HepG2 (cell line): ENCODE results near the gene NIP7.

ENCODE experiments used
- BCLAF1 ChIP-seq: fragments of 450-650 bp; IDR thresholded peaks from 2 replicates; pipeline ENCODE4 v1.6.1; 2017; ENCODE audit warnings: mild to moderate bottlenecking
- CTCF ChIP-seq: sonication (generic); formaldehyde crosslinking; IDR thresholded peaks from 2 replicates; pipeline ENCODE4 v1.5.0; 2020; ENCODE audit warnings: mild to moderate bottlenecking, missing genetic modification reagents, moderate library complexity
- FOXA3 ChIP-seq: IDR thresholded peaks from 2 replicates; pipeline ENCODE4 v1.6.1; 2016; ENCODE audit warnings: missing genetic modification reagents, missing compliant biosample characterization
- HCFC1 ChIP-seq: fragments of 150-350 bp; IDR thresholded peaks from 2 replicates; pipeline ENCODE4 v1.6.1; 2014; ENCODE audit warnings: low read depth, low read length
- MEF2D ChIP-seq: sonication (generic); formaldehyde crosslinking; IDR thresholded peaks from 2 replicates; pipeline ENCODE4 v1.5.1; 2020; ENCODE audit warnings: mild to moderate bottlenecking, missing genetic modification reagents
- PCBP1 ChIP-seq: fragments of 200-400 bp; formaldehyde crosslinking; IDR thresholded peaks from 2 replicates; pipeline ENCODE4 v1.6.1; 2017; ENCODE audit warnings: mild to moderate bottlenecking, low read depth, low read length, borderline replicate concordance
- POLR2AphosphoS2 ChIP-seq: IDR thresholded peaks from 2 replicates; pipeline ENCODE4 v1.6.1; 2011; ENCODE audit warnings: low read depth, low read length, improper control_type of control experiment
- RCOR2 ChIP-seq: IDR thresholded peaks from 2 replicates; pipeline ENCODE4 v1.6.1; 2016; ENCODE audit warnings: missing biosample characterization, missing genetic modification reagents
- RXRA ChIP-seq: sonication (generic); formaldehyde crosslinking; IDR thresholded peaks from 2 replicates; pipeline ENCODE4 v1.5.1; 2020; ENCODE audit warnings: missing genetic modification reagents
- ZNF256 ChIP-seq: sonication (generic); formaldehyde crosslinking; conservative IDR thresholded peaks from 2 replicates; pipeline ENCODE4 v1.4.0; 2020; ENCODE audit warnings: missing genetic modification reagents
- TF ChIP-seq, protein P1 (sequence below): sonication (generic); formaldehyde crosslinking; IDR thresholded peaks from 2 replicates; pipeline ENCODE4 v1.5.0; 2020; ENCODE audit warnings: missing genetic modification reagents
- TF ChIP-seq, protein P2 (sequence below): sonication (generic); formaldehyde crosslinking; IDR thresholded peaks from 2 replicates; pipeline ENCODE4 v1.4.0; 2020; ENCODE audit warnings: missing genetic modification reagents

DNA sequence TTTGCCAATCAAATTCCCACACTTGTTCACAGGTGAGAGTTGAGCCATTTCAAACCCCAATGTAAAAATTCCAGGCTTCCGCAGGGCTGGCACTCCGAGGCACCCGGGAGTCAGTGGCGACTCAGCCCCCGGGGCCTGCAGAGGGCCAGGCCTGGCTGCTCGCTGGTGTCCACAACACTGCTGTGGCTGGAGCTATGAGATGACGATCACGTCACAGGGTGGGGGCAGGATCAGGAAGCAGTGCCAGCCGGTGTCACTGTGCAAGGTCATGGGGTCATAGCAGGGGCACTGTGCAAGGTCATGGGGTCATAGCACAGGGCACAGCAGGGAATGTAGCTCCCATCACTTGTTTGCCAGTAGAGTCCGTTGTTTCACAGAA, 20.7 kb upstream of the NIP7 start:
- TF ChIP-seq HCFC1, result no peak
- no peak for TF ChIP-seq MEF2D
- no peak for TF ChIP-seq FOXA3 (CRISPR knock-in tag)
- no peak for TF ChIP-seq CTCF (CRISPR knock-in tag)
- TF ChIP-seq, protein P1, sequence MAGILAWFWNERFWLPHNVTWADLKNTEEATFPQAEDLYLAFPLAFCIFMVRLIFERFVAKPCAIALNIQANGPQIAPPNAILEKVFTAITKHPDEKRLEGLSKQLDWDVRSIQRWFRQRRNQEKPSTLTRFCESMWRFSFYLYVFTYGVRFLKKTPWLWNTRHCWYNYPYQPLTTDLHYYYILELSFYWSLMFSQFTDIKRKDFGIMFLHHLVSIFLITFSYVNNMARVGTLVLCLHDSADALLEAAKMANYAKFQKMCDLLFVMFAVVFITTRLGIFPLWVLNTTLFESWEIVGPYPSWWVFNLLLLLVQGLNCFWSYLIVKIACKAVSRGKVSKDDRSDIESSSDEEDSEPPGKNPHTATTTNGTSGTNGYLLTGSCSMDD (CRISPR knock-in tag), result no peak
- TF ChIP-seq, protein P2, sequence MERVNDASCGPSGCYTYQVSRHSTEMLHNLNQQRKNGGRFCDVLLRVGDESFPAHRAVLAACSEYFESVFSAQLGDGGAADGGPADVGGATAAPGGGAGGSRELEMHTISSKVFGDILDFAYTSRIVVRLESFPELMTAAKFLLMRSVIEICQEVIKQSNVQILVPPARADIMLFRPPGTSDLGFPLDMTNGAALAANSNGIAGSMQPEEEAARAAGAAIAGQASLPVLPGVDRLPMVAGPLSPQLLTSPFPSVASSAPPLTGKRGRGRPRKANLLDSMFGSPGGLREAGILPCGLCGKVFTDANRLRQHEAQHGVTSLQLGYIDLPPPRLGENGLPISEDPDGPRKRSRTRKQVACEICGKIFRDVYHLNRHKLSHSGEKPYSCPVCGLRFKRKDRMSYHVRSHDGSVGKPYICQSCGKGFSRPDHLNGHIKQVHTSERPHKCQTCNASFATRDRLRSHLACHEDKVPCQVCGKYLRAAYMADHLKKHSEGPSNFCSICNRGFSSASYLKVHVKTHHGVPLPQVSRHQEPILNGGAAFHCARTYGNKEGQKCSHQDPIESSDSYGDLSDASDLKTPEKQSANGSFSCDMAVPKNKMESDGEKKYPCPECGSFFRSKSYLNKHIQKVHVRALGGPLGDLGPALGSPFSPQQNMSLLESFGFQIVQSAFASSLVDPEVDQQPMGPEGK (CRISPR knock-in tag), result no peak
- no peak for TF ChIP-seq POLR2AphosphoS2
- TF ChIP-seq RCOR2, result no peak
- no peak for TF ChIP-seq RXRA (CRISPR knock-in tag)
- no peak for TF ChIP-seq BCLAF1
- no peak for TF ChIP-seq ZNF256 (CRISPR knock-in tag)
- no peak for TF ChIP-seq PCBP1
